Testis (tissue), 2 donors: ENCODE measurements around the gene GYS1.

Experiments
- CTCF ChIP-seq, 3 experiments: fragments of 450-650 bp in 2 of 3; fragments of 200-600 bp in 1 of 3; sonication (generic) in 1 of 3; IDR thresholded peaks; one replicate each; pipeline ENCODE4 v1.5.1; 2016 to 2019; ENCODE audit warnings: antibody characterized with exemption in 3 of 3, mild to moderate bottlenecking in 2 of 3, moderate library complexity in 1 of 3
- POLR2A ChIP-seq: fragments of 450-650 bp; IDR thresholded peaks from one replicate; pipeline ENCODE4 v1.6.1; 2017; ENCODE audit warnings: antibody characterized with exemption, mild to moderate bottlenecking, moderate library complexity

GRCh38 chr19:48928164-48929025 is 64.7 kb downstream of the GYS1 start:
- TF ChIP-seq CTCF (IDR thresholded peaks at IDR 0.05) (no peak), POLR2A (no peak)
